NCI-H446 treated with DMSO at 0.1 percent for 48 hours (cell line): Measurements from ENCODE around the gene ITGAL.
"Not testable (repeated sequence)": the region's sequence is repeated elsewhere in the genome, so short reads cannot be mapped to it uniquely, and the experiment has no call there.

Source experiments
- DNase-seq: peaks from one replicate; lab custom pipeline; 2025; lab: John Stamatoyannopoulos, UW

Gene ITGAL

GRCh38 chr16:30491744-30492308, 19.3 kb downstream of the ITGAL start:
- no peak for DNase-seq

GRCh38 chr16:30493941-30494488, 21.5 kb downstream of the ITGAL start:
- no peak for DNase-seq

GRCh38 chr16:30494709-30495108, 22.2 kb downstream of the ITGAL start:
- no peak for DNase-seq

GRCh38 chr16:30499284-30499683, 26.7 kb downstream of the ITGAL start:
- no peak for DNase-seq

- no peak for DNase-seq
Observed at GRCh38 chr16:30503403-30504296, 31.1 kb downstream of the ITGAL start.

- no peak for DNase-seq
Observed at GRCh38 chr16:30509081-30509765, 36.7 kb downstream of the ITGAL start.

GRCh38 chr16:30510376-30510938, 37.9 kb downstream of the ITGAL start:
- no peak for DNase-seq

GRCh38 chr16:30511509-30511908, 39.0 kb downstream of the ITGAL start:
- DNase-seq = no peak

- no peak for DNase-seq
Observed at GRCh38 chr16:30515275-30515674, 42.7 kb downstream of the ITGAL start.

GRCh38 chr16:30518552-30518951, 46.0 kb downstream of the ITGAL start:
- DNase-seq = no peak

GRCh38 chr16:30519120-30520049, 46.8 kb downstream of the ITGAL start:
- no peak for DNase-seq

- no peak for DNase-seq
Observed at GRCh38 chr16:30521476-30521872, 48.9 kb downstream of the ITGAL start.

- no peak for DNase-seq
Observed at GRCh38 chr16:30521873-30522641, 49.5 kb downstream of the ITGAL start.

GRCh38 chr16:30522702-30523463, 50.3 kb downstream of the ITGAL start:
- DNase-seq = not testable (repeated sequence)

- no peak for DNase-seq
Observed at GRCh38 chr16:30523768-30524574, 51.4 kb downstream of the ITGAL start.

- DNase-seq = no peak
Observed at GRCh38 chr16:30524575-30525568, 52.3 kb downstream of the ITGAL start.

GRCh38 chr16:30525844-30526136, 53.2 kb downstream of the ITGAL start:
- DNase-seq = no peak
